ENCODE measurements around the gene UGGT2. TPM values are rescaled to one million over a fixed set of nuclear protein-coding genes. Genes with fewer than 3 reads are reported as not detected.

Gene UGGT2
- total RNA-seq, 1 experiment from 2014 or later: 34.5 TPM

GRCh38 chr13:96090240-96091101, 37.3 kb upstream of the UGGT2 start:
- Histone ChIP-seq H4K5ac (ENCODE audit: insufficient read length, low read depth, low read length) (no peak overlapping the region), H2AK5ac (ENCODE audit: insufficient read length, low read length) (no peak overlapping the region), H3K23ac (ENCODE audit: insufficient read length, low read depth, low read length) (no peak overlapping the region), H4K8ac (replicated peaks; ENCODE audit: insufficient read length, low read depth, low read length) (no peak overlapping the region), H4K20me1 (ENCODE audit: control insufficient read depth, insufficient read depth, insufficient read length) (no peaks in the 10 kb centered on the region), H3K4me2 (ENCODE audit: insufficient read depth, insufficient read length, low read length) (peak overlapping the region; percentile 73), H3K18ac (ENCODE audit: insufficient read length, low read depth, low read length) (no peak overlapping the region), H3K79me1 (ENCODE audit: insufficient read depth, low read depth, low read length, poor library complexity, severe bottlenecking) (no peaks in the 10 kb centered on the region), H3K23me2 (ENCODE audit: insufficient read length, low read depth, low read length, poor library complexity, severe bottlenecking) (peaks cover 17% of the 10 kb centered on the region), H3K56ac (ENCODE audit: insufficient read length, low read depth, low read length) (no peak overlapping the region), H2BK5ac (ENCODE audit: insufficient read length, low read length) (no peak overlapping the region), H3K4me1 (ENCODE audit: insufficient read depth, low read length) (no peaks in the 10 kb centered on the region), H3K4ac (ENCODE audit: low read depth, low read length) (no peak overlapping the region), H3T11ph (ENCODE audit: low read length) (no peak overlapping the region), H2BK20ac (ENCODE audit: low read depth, low read length, poor library complexity, severe bottlenecking) (no peak overlapping the region), H3K27ac (ENCODE audit: insufficient read length, low read depth, low read length) (no peak overlapping the region), H3K27me3 (ENCODE audit: insufficient read depth, low read length) (peaks cover 29% of the 10 kb centered on the region), H3K9me3 (ENCODE audit: control insufficient read depth, low read depth, low read length) (no peaks in the 10 kb centered on the region), H2BK120ac (ENCODE audit: low read depth, low read length, poor library complexity, severe bottlenecking) (no peak overlapping the region), H3K14ac (ENCODE audit: insufficient read depth, low read length) (no peak overlapping the region; the same call in 1 of the 2 replicates), H4K91ac (ENCODE audit: insufficient read length, low read depth, low read length) (no peak overlapping the region), H2BK15ac (ENCODE audit: low read depth, low read length) (no peak overlapping the region), H2BK12ac (ENCODE audit: insufficient read length, low read depth, low read length) (no peak overlapping the region), H3K9ac (ENCODE audit: extremely low read depth, insufficient read length, low read length) (no peak overlapping the region), H3K79me2 (ENCODE audit: insufficient read depth, low read length) (no peaks in the 10 kb centered on the region), H2AFZ (ENCODE audit: low read length) (no peak overlapping the region)
- Mint-ChIP-seq H3K27ac (no peak overlapping the region), H3K4me3 (peak overlapping the region; percentile 42 to 71; a peak in 4 of 5 replicates), H3K9me3 (no peaks in the 10 kb centered on the region; a peak in 1 of 5 replicates), H3K27me3 (ENCODE audit: low read depth) (peaks cover 81% of the 10 kb centered on the region), H3K4me1 (peaks cover 10 to 11% of the 10 kb centered on the region in 2 experiments), H3K36me3 (ENCODE audit: insufficient read depth in 1 of 3, low read depth in 3 of 3) (peaks cover 0 to 2% (median 0%) of the 10 kb centered on the region in 3 experiments; a peak in 3 of 7 replicates)
- TF ChIP-seq, protein P1, sequence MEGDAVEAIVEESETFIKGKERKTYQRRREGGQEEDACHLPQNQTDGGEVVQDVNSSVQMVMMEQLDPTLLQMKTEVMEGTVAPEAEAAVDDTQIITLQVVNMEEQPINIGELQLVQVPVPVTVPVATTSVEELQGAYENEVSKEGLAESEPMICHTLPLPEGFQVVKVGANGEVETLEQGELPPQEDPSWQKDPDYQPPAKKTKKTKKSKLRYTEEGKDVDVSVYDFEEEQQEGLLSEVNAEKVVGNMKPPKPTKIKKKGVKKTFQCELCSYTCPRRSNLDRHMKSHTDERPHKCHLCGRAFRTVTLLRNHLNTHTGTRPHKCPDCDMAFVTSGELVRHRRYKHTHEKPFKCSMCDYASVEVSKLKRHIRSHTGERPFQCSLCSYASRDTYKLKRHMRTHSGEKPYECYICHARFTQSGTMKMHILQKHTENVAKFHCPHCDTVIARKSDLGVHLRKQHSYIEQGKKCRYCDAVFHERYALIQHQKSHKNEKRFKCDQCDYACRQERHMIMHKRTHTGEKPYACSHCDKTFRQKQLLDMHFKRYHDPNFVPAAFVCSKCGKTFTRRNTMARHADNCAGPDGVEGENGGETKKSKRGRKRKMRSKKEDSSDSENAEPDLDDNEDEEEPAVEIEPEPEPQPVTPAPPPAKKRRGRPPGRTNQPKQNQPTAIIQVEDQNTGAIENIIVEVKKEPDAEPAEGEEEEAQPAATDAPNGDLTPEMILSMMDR (conservative IDR thresholded peaks at IDR 0.05): no peak
- peak; percentile 40 for DNase-seq
- no CpG with 5 or more reads among the region's 133 CpGs for WGBS (ENCODE audit: extremely low coverage, insufficient read length, low lambda C conversion rate)
